Measurements from ENCODE around the gene ZNF135. TPM values are rescaled to one million over a fixed set of nuclear protein-coding genes. Genes with fewer than 3 reads are reported as not detected.

The ZNF135 gene
- total RNA-seq, 4 donors from 2014 or later: 0.83 to 3.8 (median 1.3) TPM

DNA sequence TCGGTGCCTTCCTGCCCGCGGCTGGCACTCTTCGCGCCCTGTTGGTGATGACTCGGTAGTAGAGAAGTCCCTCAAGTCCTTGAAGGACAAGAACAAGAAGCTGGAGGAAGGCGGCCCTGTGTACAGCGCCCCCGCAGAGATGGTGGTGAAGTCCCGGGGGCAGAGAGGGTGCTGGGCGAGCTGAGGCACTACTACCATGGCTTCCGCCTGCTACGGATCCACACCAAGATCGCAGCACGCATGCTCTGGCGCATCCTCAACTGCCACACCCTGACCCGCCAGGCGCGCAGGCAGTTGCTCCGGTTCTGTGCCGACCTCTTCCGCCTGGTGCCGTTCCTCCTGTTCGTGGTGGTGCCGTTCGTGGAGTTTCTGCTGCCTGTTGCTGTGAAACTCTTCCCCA, 14.2 kb upstream of the ZNF135 start:
- H3K4me3 ChIP-seq: no peak overlapping the region
- peaks cover 0 to 99% (median 74%) of the 10 kb centered on the region in 3 donors for H3K9me3 ChIP-seq
- no peaks in the 10 kb centered on the region for H3K4me1 ChIP-seq
- H3K27me3 ChIP-seq: no peaks in the 10 kb centered on the region
- intact Hi-C loops (cut with DNase I): no loop called here
- DNase-seq: no peak
- WGBS, 2 donors: 93% methylated on average over 14 to 17 of the region's 26 CpGs
- no peaks in the 10 kb centered on the region for H3K36me3 ChIP-seq
- H3K27ac ChIP-seq: no peak overlapping the region
- TF ChIP-seq POLR2A (IDR thresholded peaks at IDR 0.05): no peak
- TF ChIP-seq, protein P1, sequence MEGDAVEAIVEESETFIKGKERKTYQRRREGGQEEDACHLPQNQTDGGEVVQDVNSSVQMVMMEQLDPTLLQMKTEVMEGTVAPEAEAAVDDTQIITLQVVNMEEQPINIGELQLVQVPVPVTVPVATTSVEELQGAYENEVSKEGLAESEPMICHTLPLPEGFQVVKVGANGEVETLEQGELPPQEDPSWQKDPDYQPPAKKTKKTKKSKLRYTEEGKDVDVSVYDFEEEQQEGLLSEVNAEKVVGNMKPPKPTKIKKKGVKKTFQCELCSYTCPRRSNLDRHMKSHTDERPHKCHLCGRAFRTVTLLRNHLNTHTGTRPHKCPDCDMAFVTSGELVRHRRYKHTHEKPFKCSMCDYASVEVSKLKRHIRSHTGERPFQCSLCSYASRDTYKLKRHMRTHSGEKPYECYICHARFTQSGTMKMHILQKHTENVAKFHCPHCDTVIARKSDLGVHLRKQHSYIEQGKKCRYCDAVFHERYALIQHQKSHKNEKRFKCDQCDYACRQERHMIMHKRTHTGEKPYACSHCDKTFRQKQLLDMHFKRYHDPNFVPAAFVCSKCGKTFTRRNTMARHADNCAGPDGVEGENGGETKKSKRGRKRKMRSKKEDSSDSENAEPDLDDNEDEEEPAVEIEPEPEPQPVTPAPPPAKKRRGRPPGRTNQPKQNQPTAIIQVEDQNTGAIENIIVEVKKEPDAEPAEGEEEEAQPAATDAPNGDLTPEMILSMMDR (IDR thresholded peaks at IDR 0.05): no peak

- Histone ChIP-seq H3K9me3 (peaks cover 0 to 99% (median 73%) of the 10 kb centered on the region in 3 donors), H3K4me3 (no peak overlapping the region), H3K27ac (no peak overlapping the region), H3K27me3 (no peaks in the 10 kb centered on the region), H3K4me1 (no peaks in the 10 kb centered on the region), H3K36me3 (no peaks in the 10 kb centered on the region)
- 88 to 95% methylated on average over 14 to 16 of the region's 24 CpGs for WGBS, 2 donors
- intact Hi-C loops (cut with DNase I): no loop called here
- TF ChIP-seq POLR2A (IDR thresholded peaks at IDR 0.05): no peak
- TF ChIP-seq, protein P1 (IDR thresholded peaks at IDR 0.05): no peak
- DNase-seq: no peak
Observed at GRCh38 chr19:58045411-58046050, 13.6 kb upstream of the ZNF135 start.

- TF ChIP-seq POLR2A (IDR thresholded peaks at IDR 0.05): no peak
- TF ChIP-seq, protein P1 (IDR thresholded peaks at IDR 0.05): no peak
- no peaks in the 10 kb centered on the region for H3K27me3 ChIP-seq
- no peaks in the 10 kb centered on the region for H3K4me1 ChIP-seq
- 40 to 83% methylated on average over 1 to 4 of the region's 7 CpGs for WGBS, 2 donors
- DNase-seq: no peak
- H3K4me3 ChIP-seq: no peak overlapping the region
- H3K9me3 ChIP-seq: peaks cover 0 to 99% (median 70%) of the 10 kb centered on the region in 3 donors
- no peaks in the 10 kb centered on the region for H3K36me3 ChIP-seq
- intact Hi-C loops (cut with DNase I): no loop called here
- no peak overlapping the region for H3K27ac ChIP-seq
Observed at GRCh38 chr19:58046856-58047255, 12.2 kb upstream of the ZNF135 start.

DNA sequence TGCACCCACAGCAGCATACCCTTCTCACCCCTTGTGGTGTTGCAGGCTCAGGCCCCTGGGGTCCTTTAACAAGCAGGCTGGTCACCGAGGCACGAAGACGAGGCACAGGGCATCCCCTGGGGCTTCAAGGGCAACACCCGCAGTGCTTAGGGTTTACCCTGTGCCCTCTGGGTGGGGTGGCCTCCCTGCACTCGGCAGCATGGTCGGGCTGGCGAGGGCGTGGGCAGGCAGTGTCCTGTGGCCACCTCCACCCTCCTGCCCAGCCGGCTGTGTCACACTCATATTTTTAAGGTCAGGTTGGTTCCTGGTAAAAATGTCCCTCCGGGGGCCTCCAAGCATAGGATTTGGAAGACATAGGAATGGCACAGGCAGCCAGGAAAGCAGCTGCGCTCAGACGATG, 11.4 kb upstream of the ZNF135 start:
- H3K27me3 ChIP-seq: no peaks in the 10 kb centered on the region
- TF ChIP-seq POLR2A (IDR thresholded peaks at IDR 0.05): no peak
- TF ChIP-seq, protein P1 (IDR thresholded peaks at IDR 0.05): no peak
- H3K4me3 ChIP-seq: no peak overlapping the region
- intact Hi-C loops (cut with DNase I): no loop called here
- H3K4me1 ChIP-seq: no peaks in the 10 kb centered on the region
- 86 to 95% methylated on average over 7 of the region's 12 CpGs for whole genome bisulfite sequencing, 2 donors
- H3K27ac ChIP-seq: no peak overlapping the region
- H3K9me3 ChIP-seq: peaks cover 0 to 99% (median 65%) of the 10 kb centered on the region in 3 donors
- no peaks in the 10 kb centered on the region for H3K36me3 ChIP-seq
- no peak for DNase-seq

GRCh38 chr19:58052256-58052655, 6.8 kb upstream of the ZNF135 start:
- H3K4me1 ChIP-seq: peaks cover 0 to 3% (median 0%) of the 10 kb centered on the region in 3 donors
- 100% methylated on average over 4 of the region's 16 CpGs; no CpG with 5 or more reads in 1 of the 2 donors for WGBS, 2 donors
- no peak overlapping the region for H3K4me3 ChIP-seq
- intact Hi-C loops (cut with DNase I): no loop called here
- TF ChIP-seq, protein P1 (IDR thresholded peaks at IDR 0.05): no peak
- TF ChIP-seq POLR2A (IDR thresholded peaks at IDR 0.05): no peak
- DNase-seq: no peak
- H3K36me3 ChIP-seq: no peaks in the 10 kb centered on the region
- peaks cover 0 to 71% (median 41%) of the 10 kb centered on the region in 3 donors for H3K9me3 ChIP-seq
- no peak overlapping the region for H3K27ac ChIP-seq
- no peaks in the 10 kb centered on the region for H3K27me3 ChIP-seq
